SU-DHL-6 (cell line): ENCODE measurements around the gene CCDC15.
A peak's percentile ranks its signal among the peaks of the same experiment; 100 is the strongest.

ENCODE experiments used
- H2AFZ ChIP-seq: fragments of 200-600 bp; sonication (generic); 2 replicates; pipeline ENCODE4 v1.6.1; 2014; ENCODE audit warnings: low read depth, mild to moderate bottlenecking, moderate library complexity, mixed read lengths, antibody characterized with exemption, low read length; ENCODE audit not compliant: severe bottlenecking
- H3F3A ChIP-seq: fragments of 200-600 bp; shearing (Covaris generic); 2 replicates; pipeline ENCODE4 v1.6.0; 2016; ENCODE audit warnings: antibody characterized with exemption, mild to moderate bottlenecking; ENCODE audit not compliant: insufficient read depth
- H3K27ac ChIP-seq: fragments of 200-600 bp; sonication (generic); 2 replicates; pipeline ENCODE4 v1.5.1; 2016; ENCODE audit warnings: low read depth, mild to moderate bottlenecking, low read length, moderate library complexity, mixed read lengths
- H3K27me3 ChIP-seq: fragments of 200-600 bp; sonication (generic), shearing (Covaris generic); 2 replicates; pipeline ENCODE4 v1.6.0; 2014; ENCODE audit warnings: mild to moderate bottlenecking, low read length
- H3K36me3 ChIP-seq: fragments of 200-600 bp; sonication (generic); 2 replicates; pipeline ENCODE4 v1.6.1; 2014; ENCODE audit warnings: mild to moderate bottlenecking, low read length, mixed read lengths
- H3K4me2 ChIP-seq: fragments of 300-600, 200-600 bp; shearing (Covaris generic), sonication (generic); 2 replicates; pipeline ENCODE4 v1.6.0; 2014; ENCODE audit warnings: low read length, low read depth, mild to moderate bottlenecking; ENCODE audit not compliant: poor library complexity, severe bottlenecking
- H3K4me3 ChIP-seq: fragments of 200-600 bp; sonication (generic); 2 replicates; pipeline ENCODE4 v1.5.1; 2014; ENCODE audit warnings: antibody characterized with exemption, low read length, mild to moderate bottlenecking, mixed read lengths; ENCODE audit not compliant: insufficient read depth, poor library complexity, severe bottlenecking
- H3K79me2 ChIP-seq: fragments of 200-600 bp; sonication (generic); 2 replicates; pipeline ENCODE4 v1.6.1; 2014; ENCODE audit warnings: mild to moderate bottlenecking, low read length, moderate library complexity; ENCODE audit not compliant: insufficient read depth
- H3K9ac ChIP-seq: fragments of 200-600 bp; sonication (generic); 2 replicates; pipeline ENCODE4 v1.7.0; 2014; ENCODE audit warnings: mild to moderate bottlenecking, low read length
- H3K9me2 ChIP-seq: fragments of 200-600 bp; sonication (generic); replicated peaks from 2 replicates; pipeline ENCODE4 v1.6.1; 2014; ENCODE audit warnings: low read length; ENCODE audit not compliant: insufficient read depth
- H3K9me3 ChIP-seq: fragments of 200-600 bp; sonication (generic); 2 replicates; pipeline ENCODE4 v1.6.1; 2014; ENCODE audit warnings: low read length, mixed read lengths; ENCODE audit not compliant: insufficient read depth
- H4K20me1 ChIP-seq: fragments of 200-600 bp; sonication (generic); 2 replicates; pipeline ENCODE4 v1.6.1; 2014; ENCODE audit warnings: low read depth, mild to moderate bottlenecking, antibody characterized with exemption, low read length, moderate library complexity, mixed read lengths
- CTCF ChIP-seq: fragments of 200-600 bp; sonication (generic); IDR thresholded peaks from one replicate; pipeline ENCODE4 v1.5.1; 2017; ENCODE audit warnings: antibody characterized with exemption, mild to moderate bottlenecking, low read length, moderate library complexity; ENCODE audit not compliant: insufficient read depth, poor library complexity, severe bottlenecking
- EZH2phosphoT487 ChIP-seq: fragments of 200-600 bp; sonication (generic), shearing (Covaris generic); conservative IDR thresholded peaks from 2 replicates; pipeline ENCODE4 v1.6.1; 2018; ENCODE audit warnings: mild to moderate bottlenecking, antibody characterized with exemption, low read length, moderate library complexity, mixed read lengths

The CCDC15 gene

GRCh38 chr11:124953753-124954589 is at the start of gene CCDC15:
CCDC15 (plus strand) TSS chr11:124954202; CDS start chr11:124954733, 531 bp downstream.
- Histone ChIP-seq H3K79me2 (no peaks in the 10 kb centered on the region), H3K9me3 (no peaks in the 10 kb centered on the region), H3K27me3 (no peaks in the 10 kb centered on the region), H3F3A (no peaks in the 10 kb centered on the region), H3K36me3 (no peaks in the 10 kb centered on the region), H2AFZ (peak within 1 kb of the TSS; percentile 67), H3K4me2 (peak within 1 kb of the TSS; percentile 90), H3K4me3 (peak within 1 kb of the TSS; percentile 56), H3K27ac (peak within 1 kb of the TSS; percentile 44), H3K9ac (peak within 1 kb of the TSS; percentile 66), H4K20me1 (no peaks in the 10 kb centered on the region), H3K9me2 (no peaks in the 10 kb centered on the region)
- no peak for TF ChIP-seq CTCF
- TF ChIP-seq EZH2phosphoT487: no peak

GRCh38 chr11:124915541-124916369 is 38.2 kb upstream of the CCDC15 start:
- Histone ChIP-seq H3K27me3 (no peaks in the 10 kb centered on the region), H3K4me2 (no peak overlapping the region), H3K79me2 (no peaks in the 10 kb centered on the region), H3K9ac (no peak overlapping the region), H3K9me3 (no peaks in the 10 kb centered on the region), H3K27ac (no peak overlapping the region), H3K4me3 (no peak overlapping the region), H3F3A (no peaks in the 10 kb centered on the region), H3K9me2 (no peaks in the 10 kb centered on the region), H2AFZ (no peak overlapping the region), H3K36me3 (no peaks in the 10 kb centered on the region), H4K20me1 (no peaks in the 10 kb centered on the region)
- TF ChIP-seq CTCF: no peak
- TF ChIP-seq EZH2phosphoT487: no peak

- no peak for TF ChIP-seq CTCF
- no peak for TF ChIP-seq EZH2phosphoT487
- Histone ChIP-seq H4K20me1 (no peaks in the 10 kb centered on the region), H3K4me2 (no peak overlapping the region)
Measured at GRCh38 chr11:124916370-124916710, 37.7 kb upstream of the CCDC15 start.

More at GRCh38 chr11:124916370-124916710, 37.7 kb upstream of the CCDC15 start:
- Histone ChIP-seq H3K27ac (no peak overlapping the region), H3K9me2 (no peaks in the 10 kb centered on the region), H3K79me2 (no peaks in the 10 kb centered on the region), H3K27me3 (no peaks in the 10 kb centered on the region), H3K4me3 (no peak overlapping the region), H3K36me3 (no peaks in the 10 kb centered on the region), H3K9me3 (no peaks in the 10 kb centered on the region), H3K9ac (no peak overlapping the region), H3F3A (no peaks in the 10 kb centered on the region), H2AFZ (no peak overlapping the region)
